Vagina (tissue), 2 donors: ENCODE data around the gene B3GAT3. TPM values are rescaled to one million over a fixed set of nuclear protein-coding genes. Genes with fewer than 3 reads are reported as not detected.

Experiments
- DNase-seq, 2 donors: peaks; one replicate each; pipeline ENCODE4 v3.0.0-alpha.2; 2017; ENCODE audit errors: extremely low spot score in 2 of 2
- H3K27ac ChIP-seq: fragments of 200-600 bp; sonication (generic); one replicate; pipeline ENCODE4 v1.5.1; 2019
- H3K27me3 ChIP-seq: fragments of 200-600 bp; sonication (generic); one replicate; pipeline ENCODE4 v1.5.1; 2019
- H3K36me3 ChIP-seq, 2 donors: fragments of 200-600 bp; sonication (generic); one replicate each; pipeline ENCODE4 v1.5.1; 2017 to 2019
- H3K4me1 ChIP-seq: fragments of 200-600 bp; sonication (generic); one replicate; pipeline ENCODE4 v1.5.1; 2019
- H3K4me3 ChIP-seq, 2 donors: fragments of 200-600 bp; sonication (generic); 1 replicate in 1 of 2; 2 replicates in 1 of 2; pipeline ENCODE4 v1.5.1; 2016 to 2019
- H3K9me3 ChIP-seq: fragments of 200-600 bp; sonication (generic); one replicate; pipeline ENCODE4 v1.5.1; 2019
- POLR2A ChIP-seq, 2 donors: fragments of 450-650 bp; IDR thresholded peaks; one replicate each; pipeline ENCODE4 v1.6.1; 2017; ENCODE audit warnings: antibody characterized with exemption in 2 of 2, mild to moderate bottlenecking in 2 of 2, moderate library complexity in 2 of 2
- POLR2AphosphoS5 ChIP-seq, 2 donors: sonication (generic); formaldehyde crosslinking; IDR thresholded peaks; one replicate each; pipeline ENCODE4 v1.9.0; 2017; ENCODE audit warnings: antibody characterized with exemption in 2 of 2, mild to moderate bottlenecking in 2 of 2, low read depth in 1 of 2; ENCODE audit not compliant: insufficient read depth in 1 of 2
- intact Hi-C: fragments of 100-400 bp; cut with DNase I; formaldehyde crosslinking; loops from one replicate; pipeline ENCODE4 v1.15.1; 2023
- total RNA-seq: library from RNA; depleted of rRNA; stranded (reverse); fragments of >200 nt; gene quantifications from one replicate; pipeline ENCODE4 v1.2.3, GENCODE V29; 2016
- TF ChIP-seq, protein P1 (sequence below), 3 experiments: fragments of 450-650 bp in 2 of 3; fragments of 200-600 bp in 1 of 3; sonication (generic) in 1 of 3; IDR thresholded peaks; one replicate each; pipeline ENCODE4 v1.5.1; 2017 to 2019; ENCODE audit warnings: antibody characterized with exemption in 3 of 3, mild to moderate bottlenecking in 2 of 3, moderate library complexity in 2 of 3

B3GAT3 gene
- total RNA-seq, 1 donor from 2014 or later: 41.7 TPM

- Histone ChIP-seq H3K4me3 (peak overlapping the region; percentile 72 to 96), H3K4me1 (peaks cover 49% of the 10 kb centered on the region), H3K9me3 (no peaks in the 10 kb centered on the region), H3K27me3 (no peaks in the 10 kb centered on the region), H3K36me3 (peaks cover 0 to 12% of the 10 kb centered on the region in 2 donors), H3K27ac (peak overlapping the region; percentile 80)
- intact Hi-C loops: no loop called here
- TF ChIP-seq POLR2A (IDR thresholded peaks at IDR 0.05) (no peak), POLR2AphosphoS5 (IDR thresholded peaks at IDR 0.05; ENCODE audit: insufficient read depth in 1 of 2, low read depth in 1 of 2) (no peak)
- TF ChIP-seq, protein P1, sequence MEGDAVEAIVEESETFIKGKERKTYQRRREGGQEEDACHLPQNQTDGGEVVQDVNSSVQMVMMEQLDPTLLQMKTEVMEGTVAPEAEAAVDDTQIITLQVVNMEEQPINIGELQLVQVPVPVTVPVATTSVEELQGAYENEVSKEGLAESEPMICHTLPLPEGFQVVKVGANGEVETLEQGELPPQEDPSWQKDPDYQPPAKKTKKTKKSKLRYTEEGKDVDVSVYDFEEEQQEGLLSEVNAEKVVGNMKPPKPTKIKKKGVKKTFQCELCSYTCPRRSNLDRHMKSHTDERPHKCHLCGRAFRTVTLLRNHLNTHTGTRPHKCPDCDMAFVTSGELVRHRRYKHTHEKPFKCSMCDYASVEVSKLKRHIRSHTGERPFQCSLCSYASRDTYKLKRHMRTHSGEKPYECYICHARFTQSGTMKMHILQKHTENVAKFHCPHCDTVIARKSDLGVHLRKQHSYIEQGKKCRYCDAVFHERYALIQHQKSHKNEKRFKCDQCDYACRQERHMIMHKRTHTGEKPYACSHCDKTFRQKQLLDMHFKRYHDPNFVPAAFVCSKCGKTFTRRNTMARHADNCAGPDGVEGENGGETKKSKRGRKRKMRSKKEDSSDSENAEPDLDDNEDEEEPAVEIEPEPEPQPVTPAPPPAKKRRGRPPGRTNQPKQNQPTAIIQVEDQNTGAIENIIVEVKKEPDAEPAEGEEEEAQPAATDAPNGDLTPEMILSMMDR (IDR thresholded peaks at IDR 0.05): no peak
- no peak for DNase-seq
Observed at GRCh38 chr11:62666259-62666926, 44.6 kb upstream of the B3GAT3 start.

GRCh38 chr11:62665599-62666258, 43.9 kb upstream of the B3GAT3 start:
- H3K9me3 ChIP-seq: no peaks in the 10 kb centered on the region
- peaks cover 0 to 12% of the 10 kb centered on the region in 2 donors for H3K36me3 ChIP-seq
- no peak for TF ChIP-seq POLR2AphosphoS5 (IDR thresholded peaks at IDR 0.05; ENCODE audit: insufficient read depth in 1 of 2, low read depth in 1 of 2)
- TF ChIP-seq, protein P1 (IDR thresholded peaks at IDR 0.05): no peak
- TF ChIP-seq POLR2A (IDR thresholded peaks at IDR 0.05): no peak
- H3K4me3 ChIP-seq: peak overlapping the region; percentile 72 to 96
- intact Hi-C loops: no loop called here
- H3K27me3 ChIP-seq: no peaks in the 10 kb centered on the region
- peaks cover 46% of the 10 kb centered on the region for H3K4me1 ChIP-seq
- peak overlapping the region; percentile 80 for H3K27ac ChIP-seq
- no peak for DNase-seq

- Histone ChIP-seq H3K9me3 (no peaks in the 10 kb centered on the region), H3K4me3 (peak within 1 kb of the TSS; percentile 72 to 96), H3K27me3 (no peaks in the 10 kb centered on the region), H3K36me3 (peaks cover 0 to 12% of the 10 kb centered on the region in 2 donors), H3K27ac (peak within 1 kb of the TSS; percentile 80), H3K4me1 (peaks cover 40% of the 10 kb centered on the region)
- intact Hi-C loops: no loop called here
- peak in 1 of 2 donors; percentile 97 for DNase-seq
- TF ChIP-seq POLR2A (IDR thresholded peaks at IDR 0.05) (peak; percentile 50 to 95), POLR2AphosphoS5 (IDR thresholded peaks at IDR 0.05; ENCODE audit: insufficient read depth in 1 of 2, low read depth in 1 of 2) (peak; percentile 91 to 99)
- TF ChIP-seq, protein P1 (IDR thresholded peaks at IDR 0.05): no peak
Observed at GRCh38 chr11:62665075-62665598, 43.4 kb upstream of the B3GAT3 start, which contains the start of the genes C11orf98 and CSKMT. TSS of gene C11orf98 (minus strand) at chr11:62665210. CDS start at chr11:62665169, 41 bp downstream. TSS of gene CSKMT (plus strand) at chr11:62665312. CDS start at chr11:62665880, 568 bp downstream.

DNA sequence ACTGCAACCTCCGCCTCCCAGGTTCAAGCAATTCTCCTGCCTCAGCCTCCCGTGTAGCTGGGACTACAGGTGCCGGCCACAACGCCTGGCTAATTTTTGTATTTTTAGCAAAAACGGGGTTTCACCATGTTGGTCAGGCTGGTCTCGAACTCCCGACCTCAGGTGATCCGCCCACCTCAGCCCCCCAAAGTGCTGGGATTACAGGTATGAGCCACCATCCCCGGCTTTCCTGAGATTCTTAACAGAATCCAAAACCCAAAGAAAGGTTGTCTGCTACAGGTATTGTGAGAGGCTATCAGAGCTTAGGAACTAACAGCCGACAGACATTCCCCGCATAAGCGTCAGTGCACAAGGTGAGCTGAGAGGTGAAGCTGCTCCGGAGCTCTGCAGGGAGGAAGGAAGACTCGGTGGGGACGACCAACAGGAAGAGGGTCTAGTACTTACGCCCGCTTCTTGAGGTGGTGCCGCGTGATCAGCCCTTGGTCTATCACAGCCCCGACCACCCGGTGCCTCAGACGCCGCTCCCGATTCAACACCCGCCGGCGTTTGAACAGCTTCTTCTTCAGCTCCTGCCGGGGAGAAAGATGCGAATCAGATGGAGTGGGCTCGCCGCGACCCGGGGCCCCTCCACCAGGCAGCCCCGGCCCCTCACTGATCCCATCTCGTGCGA, 42.8 kb upstream of the B3GAT3 start:
- peaks cover 0 to 12% of the 10 kb centered on the region in 2 donors for H3K36me3 ChIP-seq
- intact Hi-C loops: no loop called here
- H3K27ac ChIP-seq: peak overlapping the region; percentile 68
- H3K9me3 ChIP-seq: no peaks in the 10 kb centered on the region
- H3K4me1 ChIP-seq: peaks cover 34% of the 10 kb centered on the region
- H3K27me3 ChIP-seq: no peaks in the 10 kb centered on the region
- TF ChIP-seq POLR2A (IDR thresholded peaks at IDR 0.05) (no peak), POLR2AphosphoS5 (IDR thresholded peaks at IDR 0.05; ENCODE audit: insufficient read depth in 1 of 2, low read depth in 1 of 2) (no peak)
- TF ChIP-seq, protein P1 (IDR thresholded peaks at IDR 0.05): no peak
- H3K4me3 ChIP-seq: peak overlapping the region; percentile 72 to 96
- DNase-seq: no peak
